Ectodermal cell (in vitro differentiated cells): ENCODE measurements around the gene PTPRN2.

Source experiments
- H3K27ac ChIP-seq: 2 replicates; pipeline ENCODE4 v1.7.0; 2013; ENCODE audit warnings: mild to moderate bottlenecking, low read depth, low read length; ENCODE audit not compliant: insufficient read depth, poor library complexity, severe bottlenecking
- H3K27me3 ChIP-seq: 2 replicates; pipeline ENCODE4 v1.7.0; 2013; ENCODE audit warnings: mild to moderate bottlenecking, low read length; ENCODE audit not compliant: insufficient read depth, control insufficient read depth, poor library complexity, severe bottlenecking
- H3K36me3 ChIP-seq: one replicate; pipeline ENCODE4 v1.7.0; 2013; ENCODE audit warnings: low read length; ENCODE audit not compliant: control insufficient read depth, insufficient read depth
- H3K4me1 ChIP-seq: one replicate; pipeline ENCODE4 v1.7.0; 2013; ENCODE audit warnings: low read length; ENCODE audit not compliant: control insufficient read depth, insufficient read depth
- H3K4me3 ChIP-seq: 2 replicates; pipeline ENCODE4 v1.7.0; 2013; ENCODE audit warnings: low read depth, low read length, control low read depth; ENCODE audit not compliant: insufficient read depth
- H3K9me3 ChIP-seq: 2 replicates; pipeline ENCODE4 v1.7.0; 2013; ENCODE audit warnings: mild to moderate bottlenecking, low read length, moderate library complexity; ENCODE audit not compliant: control insufficient read depth
- WGBS, 2 experiments: methylation state at CpG; one replicate each; pipeline ENCODE4 v1.1.7; 2013; ENCODE audit warnings: missing lambda C conversion rate in 2 of 2; 5-methylcytosine and 5-hydroxymethylcytosine counted together

Gene PTPRN2

GRCh38 chr7:157527686-157528085 is 1059.9 kb downstream of the PTPRN2 start:
- Histone ChIP-seq H3K27ac (no peak overlapping the region), H3K9me3 (peaks cover 6% of the 10 kb centered on the region), H3K36me3 (no peaks in the 10 kb centered on the region), H3K27me3 (no peaks in the 10 kb centered on the region), H3K4me1 (no peaks in the 10 kb centered on the region), H3K4me3 (no peak overlapping the region)
- 86 to 87% methylated on average over 19 of the region's 19 CpGs for WGBS, 2 experiments

GRCh38 chr7:157526913-157527634 is 1060.5 kb downstream of the PTPRN2 start:
- WGBS, 2 experiments = 77 to 79% methylated on average over 23 of the region's 23 CpGs
- no peaks in the 10 kb centered on the region for H3K27me3 ChIP-seq
- H3K36me3 ChIP-seq = no peaks in the 10 kb centered on the region
- no peaks in the 10 kb centered on the region for H3K4me1 ChIP-seq
- no peak overlapping the region for H3K4me3 ChIP-seq
- peaks cover 6% of the 10 kb centered on the region for H3K9me3 ChIP-seq
- H3K27ac ChIP-seq = no peak overlapping the region

GRCh38 chr7:157526005-157526912 is 1061.4 kb downstream of the PTPRN2 start:
- Histone ChIP-seq H3K36me3 (no peaks in the 10 kb centered on the region), H3K27ac (no peak overlapping the region), H3K4me1 (no peaks in the 10 kb centered on the region), H3K27me3 (no peaks in the 10 kb centered on the region), H3K4me3 (no peak overlapping the region), H3K9me3 (peaks cover 9% of the 10 kb centered on the region)
- WGBS, 2 experiments = 85% methylated on average over 32 of the region's 32 CpGs

GRCh38 chr7:157525491-157525915 is 1062.1 kb downstream of the PTPRN2 start:
- H3K4me3 ChIP-seq = no peak overlapping the region
- H3K27ac ChIP-seq = no peak overlapping the region
- H3K36me3 ChIP-seq = no peaks in the 10 kb centered on the region
- 86 to 89% methylated on average over 23 of the region's 23 CpGs for WGBS, 2 experiments
- H3K4me1 ChIP-seq = no peaks in the 10 kb centered on the region
- no peaks in the 10 kb centered on the region for H3K27me3 ChIP-seq
- peaks cover 9% of the 10 kb centered on the region for H3K9me3 ChIP-seq

GRCh38 chr7:157524731-157525130 is 1062.9 kb downstream of the PTPRN2 start:
- H3K36me3 ChIP-seq = no peaks in the 10 kb centered on the region
- H3K27me3 ChIP-seq = no peaks in the 10 kb centered on the region
- H3K4me3 ChIP-seq = no peak overlapping the region
- peaks cover 9% of the 10 kb centered on the region for H3K9me3 ChIP-seq
- H3K27ac ChIP-seq = no peak overlapping the region
- no peaks in the 10 kb centered on the region for H3K4me1 ChIP-seq
- WGBS, 2 experiments = 76 to 78% methylated on average over 1 of the region's 1 CpG

- Histone ChIP-seq H3K27me3 (no peaks in the 10 kb centered on the region), H3K4me3 (no peak overlapping the region), H3K9me3 (peaks cover 12% of the 10 kb centered on the region), H3K4me1 (no peaks in the 10 kb centered on the region), H3K36me3 (no peaks in the 10 kb centered on the region), H3K27ac (no peak overlapping the region)
- 77 to 81% methylated on average over 20 of the region's 20 CpGs for WGBS, 2 experiments
Observed at GRCh38 chr7:157523766-157524421, 1063.7 kb downstream of the PTPRN2 start.

GRCh38 chr7:157523371-157523765 is 1064.3 kb downstream of the PTPRN2 start:
- no peak overlapping the region for H3K27ac ChIP-seq
- no peaks in the 10 kb centered on the region for H3K27me3 ChIP-seq
- H3K9me3 ChIP-seq = peaks cover 13% of the 10 kb centered on the region
- no peaks in the 10 kb centered on the region for H3K4me1 ChIP-seq
- H3K36me3 ChIP-seq = no peaks in the 10 kb centered on the region
- no peak overlapping the region for H3K4me3 ChIP-seq
- 82 to 83% methylated on average over 13 of the region's 13 CpGs for WGBS, 2 experiments

GRCh38 chr7:157522954-157523353 is 1064.7 kb downstream of the PTPRN2 start:
- Histone ChIP-seq H3K4me3 (no peak overlapping the region), H3K27ac (no peak overlapping the region), H3K27me3 (no peaks in the 10 kb centered on the region), H3K36me3 (no peaks in the 10 kb centered on the region), H3K4me1 (no peaks in the 10 kb centered on the region), H3K9me3 (peaks cover 13% of the 10 kb centered on the region)
- WGBS, 2 experiments = 73% methylated on average over 9 of the region's 9 CpGs

GRCh38 chr7:157522189-157522588 is 1065.4 kb downstream of the PTPRN2 start:
- no peaks in the 10 kb centered on the region for H3K36me3 ChIP-seq
- H3K9me3 ChIP-seq = peaks cover 16% of the 10 kb centered on the region
- H3K27ac ChIP-seq = no peak overlapping the region
- H3K27me3 ChIP-seq = no peaks in the 10 kb centered on the region
- no peak overlapping the region for H3K4me3 ChIP-seq
- H3K4me1 ChIP-seq = no peaks in the 10 kb centered on the region
- 81 to 82% methylated on average over 18 of the region's 18 CpGs for whole genome bisulfite sequencing, 2 experiments

- no peaks in the 10 kb centered on the region for H3K4me1 ChIP-seq
- no peaks in the 10 kb centered on the region for H3K27me3 ChIP-seq
- 86 to 87% methylated on average over 18 of the region's 18 CpGs for WGBS, 2 experiments
- H3K27ac ChIP-seq = no peak overlapping the region
- H3K4me3 ChIP-seq = no peak overlapping the region
- H3K9me3 ChIP-seq = peaks cover 16% of the 10 kb centered on the region
- no peaks in the 10 kb centered on the region for H3K36me3 ChIP-seq
Observed at GRCh38 chr7:157521752-157522151, 1065.9 kb downstream of the PTPRN2 start.
